Neural progenitor cell (in vitro differentiated cells): ENCODE measurements around the gene SKIC8.

ENCODE experiments used
- EZH2 ChIP-seq: fragments of 200-600 bp; sonication (generic); IDR thresholded peaks from 2 replicates; pipeline ENCODE4 v1.6.1; 2017; ENCODE audit warnings: antibody characterized with exemption, mild to moderate bottlenecking, moderate library complexity
- EZH2phosphoT487 ChIP-seq: fragments of 200-600 bp; sonication (generic); IDR thresholded peaks from 2 replicates; pipeline ENCODE4 v1.6.1; 2017; ENCODE audit warnings: antibody characterized with exemption
- TF ChIP-seq, protein P1 (sequence below): fragments of 200-600 bp; sonication (generic); IDR thresholded peaks from 2 replicates; pipeline ENCODE4 v1.5.1; 2017; ENCODE audit warnings: antibody characterized with exemption, mild to moderate bottlenecking

DNA sequence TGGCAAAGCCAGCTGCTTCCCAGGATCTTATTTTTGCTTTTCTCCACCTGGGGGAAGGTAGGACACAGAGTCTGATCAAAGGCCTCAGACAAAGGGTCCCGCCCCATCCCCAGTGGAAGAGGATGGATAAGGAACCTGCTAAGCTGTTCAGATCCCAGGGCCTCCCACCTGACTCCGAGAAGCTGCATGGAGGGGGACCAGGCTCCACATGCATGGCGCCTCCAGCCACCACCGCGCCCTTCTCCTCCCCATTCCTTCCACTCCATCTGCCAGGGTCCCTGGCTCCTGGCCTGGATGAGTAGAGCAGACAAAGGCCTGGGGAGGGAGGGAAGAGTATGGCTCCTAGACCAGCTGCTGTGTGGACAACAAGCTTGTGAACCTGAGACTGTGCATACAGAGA is 20.8 kb upstream of the SKIC8 start:
- TF ChIP-seq EZH2 (no peak), EZH2phosphoT487 (no peak)
- TF ChIP-seq, protein P1, sequence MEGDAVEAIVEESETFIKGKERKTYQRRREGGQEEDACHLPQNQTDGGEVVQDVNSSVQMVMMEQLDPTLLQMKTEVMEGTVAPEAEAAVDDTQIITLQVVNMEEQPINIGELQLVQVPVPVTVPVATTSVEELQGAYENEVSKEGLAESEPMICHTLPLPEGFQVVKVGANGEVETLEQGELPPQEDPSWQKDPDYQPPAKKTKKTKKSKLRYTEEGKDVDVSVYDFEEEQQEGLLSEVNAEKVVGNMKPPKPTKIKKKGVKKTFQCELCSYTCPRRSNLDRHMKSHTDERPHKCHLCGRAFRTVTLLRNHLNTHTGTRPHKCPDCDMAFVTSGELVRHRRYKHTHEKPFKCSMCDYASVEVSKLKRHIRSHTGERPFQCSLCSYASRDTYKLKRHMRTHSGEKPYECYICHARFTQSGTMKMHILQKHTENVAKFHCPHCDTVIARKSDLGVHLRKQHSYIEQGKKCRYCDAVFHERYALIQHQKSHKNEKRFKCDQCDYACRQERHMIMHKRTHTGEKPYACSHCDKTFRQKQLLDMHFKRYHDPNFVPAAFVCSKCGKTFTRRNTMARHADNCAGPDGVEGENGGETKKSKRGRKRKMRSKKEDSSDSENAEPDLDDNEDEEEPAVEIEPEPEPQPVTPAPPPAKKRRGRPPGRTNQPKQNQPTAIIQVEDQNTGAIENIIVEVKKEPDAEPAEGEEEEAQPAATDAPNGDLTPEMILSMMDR: no peak
